Measurements from ENCODE around the gene CCDC81.

CCDC81 gene

GRCh38 chr11:86469491-86470388, 95.1 kb downstream of the CCDC81 start:
- no peak for DNase-seq

Measured in CD4-positive, alpha-beta T cell treated with Interleukin-4 for 4 hours (primary cell).